Lung (tissue), 12 donors: Measurements from ENCODE around the gene NOSIP. TPM values are rescaled to one million over a fixed set of nuclear protein-coding genes. Genes with fewer than 3 reads are reported as not detected.
A peak's percentile ranks its signal among the peaks of the same experiment; 100 is the strongest.

Experiments
- ATAC-seq: fragments of 200-7000 bp; cut with Tn5 transposase; one replicate; pipeline ENCODE4 v1.9.1; 2020; ENCODE audit warnings: moderate number of reproducible peaks; ENCODE audit not compliant: insufficient read depth, low FRiP score
- DNase-seq, 3 donors: peaks; one replicate each; pipeline ENCODE4 v3.0.0-alpha.2; 2013 to 2017
- H3K27ac ChIP-seq, 2 donors: one replicate each; pipeline ENCODE4 v1.5.1; 2013; ENCODE audit warnings: mild to moderate bottlenecking in 2 of 2, moderate library complexity in 2 of 2, control low read depth in 1 of 2, inconsistent platforms in 1 of 2, low read depth in 1 of 2, low read length in 1 of 2
- H3K27me3 ChIP-seq, 3 donors: one replicate each; pipeline ENCODE4 v1.5.1; 2013; ENCODE audit warnings: low read length in 2 of 3; ENCODE audit not compliant: control insufficient read depth in 3 of 3, insufficient read depth in 3 of 3
- H3K36me3 ChIP-seq, 4 donors: one replicate each; pipeline ENCODE4 v1.5.1; 2013; ENCODE audit warnings: low read length in 4 of 4, mild to moderate bottlenecking in 1 of 4, moderate library complexity in 1 of 4; ENCODE audit not compliant: control insufficient read depth in 4 of 4, insufficient read depth in 4 of 4
- H3K4me1 ChIP-seq, 5 donors: one replicate each; pipeline ENCODE4 v1.5.1; 2013; ENCODE audit warnings: low read length in 5 of 5, mild to moderate bottlenecking in 2 of 5, moderate library complexity in 1 of 5; ENCODE audit not compliant: control insufficient read depth in 5 of 5, insufficient read depth in 5 of 5
- H3K4me3 ChIP-seq: one replicate; pipeline ENCODE4 v1.5.1; 2013; ENCODE audit warnings: mild to moderate bottlenecking, control low read depth, moderate library complexity
- H3K9ac ChIP-seq, 2 donors: one replicate each; pipeline ENCODE4 v1.5.1; 2013; ENCODE audit warnings: low read length in 2 of 2, control low read depth in 1 of 2; ENCODE audit not compliant: insufficient read depth in 1 of 2
- H3K9me3 ChIP-seq, 4 donors: one replicate each; pipeline ENCODE4 v1.5.1; 2013; ENCODE audit warnings: low read length in 3 of 4, mild to moderate bottlenecking in 1 of 4, moderate library complexity in 1 of 4; ENCODE audit not compliant: control insufficient read depth in 4 of 4, insufficient read depth in 3 of 4
- CTCF ChIP-seq: IDR thresholded peaks from 2 replicates; pipeline ENCODE4 v1.5.1; 2012; ENCODE audit warnings: mild to moderate bottlenecking; ENCODE audit errors: control extremely low read depth, extremely low read depth
- WGBS, 2 donors: extraction: QIAGEN DNeasy Blood & Tissue Kit; methylation state at CpG; one replicate each; pipeline ENCODE4 v1.1.7; 2013; 5-methylcytosine and 5-hydroxymethylcytosine counted together
- polyA plus RNA-seq, 2 donors: library from polyadenylated mRNA; stranded (reverse); fragments of 200-250 nt; gene quantifications; one replicate each; pipeline ENCODE4 v1.2.1, GENCODE V29; 2013
- total RNA-seq, 2 donors: library from RNA; depleted of rRNA in 1 of 2; stranded (reverse); fragments of >200 nt in 1 of 2; gene quantifications; one replicate each; pipeline ENCODE4 v1.2.1, GENCODE V29; 2014 to 2021
- donor health status: control.
- donor health status: control.
- donor health status: Bipolar disorder and iron deficiency.
- donor health status: healthy.
- donor health status: DM: yes; HTN: yes; CAD: no.

The NOSIP gene
- total and polyA plus RNA-seq, 4 donors: 40.9 to 84.2 (median 62.6) TPM

- Histone ChIP-seq H3K4me1 (peaks cover 0 to 10% (median 5%) of the 10 kb centered on the region in 5 donors), H3K27ac (no peak overlapping the region), H3K9ac (no peak overlapping the region), H3K4me3 (no peak overlapping the region), H3K36me3 (peaks cover 0 to 10% (median 7%) of the 10 kb centered on the region in 4 donors), H3K27me3 (no peaks in the 10 kb centered on the region), H3K9me3 (no peaks in the 10 kb centered on the region)
- no peak for TF ChIP-seq CTCF
- DNase-seq (no peak), ATAC-seq (no peak)
- WGBS, 2 donors: 89 to 94% methylated on average over 3 of the region's 3 CpGs
Observed at GRCh38 chr19:49518033-49518432, 62.3 kb downstream of the NOSIP start.

GRCh38 chr19:49515767-49516166 lies 64.6 kb downstream of the NOSIP start:
- Histone ChIP-seq H3K27ac (peak overlapping the region in 1 of 2 donors; percentile 48), H3K9ac (no peak overlapping the region), H3K27me3 (no peaks in the 10 kb centered on the region), H3K4me3 (no peak overlapping the region), H3K4me1 (peaks cover 0 to 21% (median 12%) of the 10 kb centered on the region in 5 donors), H3K9me3 (no peaks in the 10 kb centered on the region), H3K36me3 (peaks cover 0 to 8% (median 5%) of the 10 kb centered on the region in 4 donors)
- TF ChIP-seq CTCF: no peak
- peak; percentile 31 for ATAC-seq
- WGBS, 2 donors: 13 to 36% methylated on average over 4 of the region's 4 CpGs
- peak; percentile 36 to 52 (median 43) for DNase-seq

GRCh38 chr19:49514151-49514550 lies 66.2 kb downstream of the NOSIP start:
- peaks cover 0 to 21% (median 12%) of the 10 kb centered on the region in 5 donors for H3K4me1 ChIP-seq
- H3K27ac ChIP-seq: peak overlapping the region in 1 of 2 donors; percentile 76
- no peak overlapping the region for H3K9ac ChIP-seq
- DNase-seq (no peak), ATAC-seq (no peak)
- H3K9me3 ChIP-seq: no peaks in the 10 kb centered on the region
- no peak overlapping the region for H3K4me3 ChIP-seq
- WGBS, 2 donors: 69 to 87% methylated on average over 21 of the region's 21 CpGs
- no peaks in the 10 kb centered on the region for H3K27me3 ChIP-seq
- peaks cover 0 to 6% (median 4%) of the 10 kb centered on the region in 4 donors for H3K36me3 ChIP-seq
- TF ChIP-seq CTCF: no peak

- Histone ChIP-seq H3K4me3 (no peak overlapping the region), H3K27me3 (no peaks in the 10 kb centered on the region), H3K9me3 (no peaks in the 10 kb centered on the region), H3K27ac (peak overlapping the region in 1 of 2 donors; percentile 76), H3K36me3 (peaks cover 0 to 6% (median 4%) of the 10 kb centered on the region in 4 donors), H3K9ac (no peak overlapping the region), H3K4me1 (peaks cover 0 to 21% (median 12%) of the 10 kb centered on the region in 5 donors)
- 48 to 61% methylated on average over 12 of the region's 12 CpGs for WGBS, 2 donors
- ATAC-seq: no peak
- no peak for TF ChIP-seq CTCF
- no peak for DNase-seq
Observed at GRCh38 chr19:49513746-49514118, 66.6 kb downstream of the NOSIP start.
